C4-2B (cell line): ENCODE results near the gene GRB7.

Experiments
- H3K27ac ChIP-seq: fragments of 450-650 bp; 2 replicates; pipeline ENCODE4 v1.5.1; 2017
- CTCF ChIP-seq: fragments of 450-650 bp; conservative IDR thresholded peaks from 2 replicates; pipeline ENCODE4 v1.5.1; 2017; ENCODE audit warnings: mild to moderate bottlenecking
- ZFX ChIP-seq: fragments of 450-650 bp; IDR thresholded peaks from 2 replicates; pipeline ENCODE4 v1.6.1; 2017

Gene GRB7

GRCh38 chr17:39777534-39778365, 40.0 kb downstream of the GRB7 start:
- H3K27ac ChIP-seq: no peak overlapping the region
- TF ChIP-seq CTCF (no peak), ZFX (no peak)

- TF ChIP-seq ZFX: no peak
- TF ChIP-seq CTCF: no peak
- H3K27ac ChIP-seq: no peak overlapping the region
Measured at GRCh38 chr17:39781031-39781860, 43.5 kb downstream of the GRB7 start.

GRCh38 chr17:39781861-39782213, 44.1 kb downstream of the GRB7 start:
- no peak for TF ChIP-seq ZFX
- TF ChIP-seq CTCF: no peak
- peak overlapping the region; percentile 34; the same call in 1 of the 2 replicates for H3K27ac ChIP-seq

GRCh38 chr17:39782481-39782880, 44.7 kb downstream of the GRB7 start:
- peak overlapping the region; percentile 34; the same call in 1 of the 2 replicates for H3K27ac ChIP-seq
- no peak for TF ChIP-seq ZFX
- no peak for TF ChIP-seq CTCF

GRCh38 chr17:39782980-39783379, 45.2 kb downstream of the GRB7 start:
- TF ChIP-seq CTCF (no peak), ZFX (no peak)
- no peak overlapping the region for H3K27ac ChIP-seq

- H3K27ac ChIP-seq: no peak overlapping the region
- TF ChIP-seq ZFX (no peak), CTCF (no peak)
Measured at GRCh38 chr17:39787041-39787440, 49.3 kb downstream of the GRB7 start.
